ENCODE results near the gene UGT2A2. TPM values are rescaled to one million over a fixed set of nuclear protein-coding genes. Genes with fewer than 3 reads are reported as not detected.
"Not testable (repeated sequence)": the region's sequence is repeated elsewhere in the genome, so short reads cannot be mapped to it uniquely, and the experiment has no call there.

UGT2A2 gene
- not detected for polyA plus RNA-seq (2013, experiment 1 of 2)
- not detected for polyA plus RNA-seq (2013, experiment 2 of 2)

DNA sequence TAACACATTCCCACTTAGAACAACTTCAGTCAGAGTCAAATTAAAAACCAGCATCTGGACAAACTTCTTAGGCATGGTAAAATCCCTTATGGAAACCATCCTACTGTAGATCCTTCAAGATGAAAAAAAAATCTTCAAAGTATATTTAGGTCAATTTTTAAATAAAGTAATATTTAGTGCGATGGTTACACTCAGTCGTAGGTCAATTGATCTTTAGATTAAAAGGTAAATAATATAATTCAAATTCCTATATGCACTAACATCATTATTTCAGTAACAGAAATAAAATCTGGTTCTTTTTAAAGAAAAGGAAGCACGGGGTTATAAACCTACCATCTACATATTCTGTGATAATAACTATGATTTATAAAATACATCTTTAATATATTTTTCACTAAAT lies at the start of gene UGT2A2:
UGT2A2 (minus strand) TSS at position 101 of the 400 bp plus-strand sequence; CDS start at position 99, 2 bp downstream.
- no peak within 1 kb of the TSS for H3K18ac ChIP-seq (ENCODE audit: low read depth in 1 of 2, low read length in 2 of 2)
- no peak within 1 kb of the TSS for H3K4me2 ChIP-seq (ENCODE audit: low read length, poor library complexity, severe bottlenecking)
- WGBS: no CpG with 5 or more reads among the region's 3 CpGs
- no peak within 1 kb of the TSS for H3K4ac ChIP-seq (ENCODE audit: low read depth in 1 of 2, low read length in 2 of 2)
- no peaks in the 10 kb centered on the region for H3K27me3 ChIP-seq (ENCODE audit: control insufficient read depth in 1 of 2, insufficient read depth in 1 of 2, low read length in 2 of 2)
- no peaks in the 10 kb centered on the region for H3K4me1 ChIP-seq (ENCODE audit: control insufficient read depth, insufficient read depth, low read depth, low read length)
- no peaks in the 10 kb centered on the region for H3K79me1 ChIP-seq (replicated peaks; ENCODE audit: low read length, poor library complexity, severe bottlenecking)
- no peak within 1 kb of the TSS for H3K23ac ChIP-seq (ENCODE audit: low read length in 2 of 2)
- no peak within 1 kb of the TSS for H2AK5ac ChIP-seq (ENCODE audit: low read length, severe bottlenecking)
- H3K4me3 ChIP-seq (ENCODE audit: insufficient read depth in 1 of 2, low read depth in 1 of 2, low read length in 2 of 2): no peak within 1 kb of the TSS
- no peaks in the 10 kb centered on the region for H3K9me3 ChIP-seq (ENCODE audit: control insufficient read depth, low read length)
- no peak within 1 kb of the TSS for H2BK120ac ChIP-seq (ENCODE audit: low read depth, low read length)
- no peak within 1 kb of the TSS for H3K9ac ChIP-seq (ENCODE audit: low read length)
- no peak within 1 kb of the TSS for H2BK5ac ChIP-seq (ENCODE audit: low read depth, low read length, poor library complexity, severe bottlenecking)
- H3K36me3 ChIP-seq (ENCODE audit: control insufficient read depth in 1 of 2, insufficient read depth in 2 of 2, low read depth in 1 of 2, low read length in 2 of 2): no peaks in the 10 kb centered on the region
- no peak within 1 kb of the TSS for H4K8ac ChIP-seq (ENCODE audit: low read length)
- H3K14ac ChIP-seq (ENCODE audit: low read length in 2 of 2): no peak within 1 kb of the TSS
- H3K27ac ChIP-seq (ENCODE audit: low read length, poor library complexity, severe bottlenecking): no peak within 1 kb of the TSS
- DNase-seq: no peak
- no peak within 1 kb of the TSS for H2BK12ac ChIP-seq (ENCODE audit: low read length in 2 of 2)
- H2BK15ac ChIP-seq (ENCODE audit: low read depth, poor library complexity, severe bottlenecking): no peak within 1 kb of the TSS
- no peak within 1 kb of the TSS for H4K91ac ChIP-seq (ENCODE audit: low read length)
- H2AFZ ChIP-seq (ENCODE audit: low read depth, low read length): no peak within 1 kb of the TSS

DNA sequence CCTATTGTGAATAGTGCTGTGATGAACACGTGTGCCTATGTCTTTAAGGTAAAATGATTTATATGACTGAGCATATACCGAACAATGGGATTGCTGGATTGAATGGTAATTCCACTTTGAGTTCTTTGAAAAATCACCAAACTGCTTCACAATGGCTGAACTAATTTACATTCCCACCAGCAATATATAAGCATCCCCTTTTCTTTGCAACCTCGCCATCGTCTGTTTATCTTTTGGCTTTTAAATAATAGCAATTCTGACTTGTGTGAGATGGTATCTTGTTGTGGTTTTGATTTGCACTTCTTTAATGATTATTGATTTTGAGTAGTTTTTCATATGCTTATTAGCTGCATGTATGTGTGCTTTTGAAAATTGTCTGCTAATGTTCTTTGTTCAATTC lies 45.4 kb upstream of the UGT2A2 start:
- Histone ChIP-seq H3K79me1 (replicated peaks; ENCODE audit: low read length, poor library complexity, severe bottlenecking) (no peaks in the 10 kb centered on the region), H2AK5ac (ENCODE audit: low read length, severe bottlenecking) (no peak overlapping the region), H3K9me3 (ENCODE audit: control insufficient read depth, low read length) (no peaks in the 10 kb centered on the region), H3K27ac (ENCODE audit: low read length, poor library complexity, severe bottlenecking) (no peak overlapping the region), H3K9ac (ENCODE audit: low read length) (no peak overlapping the region), H3K4me3 (ENCODE audit: insufficient read depth in 1 of 2, low read depth in 1 of 2, low read length in 2 of 2) (no peak overlapping the region), H4K8ac (ENCODE audit: low read length) (no peak overlapping the region), H3K4me1 (ENCODE audit: control insufficient read depth, insufficient read depth, low read depth, low read length) (no peaks in the 10 kb centered on the region), H3K27me3 (ENCODE audit: control insufficient read depth in 1 of 2, insufficient read depth in 1 of 2, low read length in 2 of 2) (no peaks in the 10 kb centered on the region), H2BK15ac (ENCODE audit: low read depth, poor library complexity, severe bottlenecking) (no peak overlapping the region), H2BK12ac (ENCODE audit: low read length in 2 of 2) (no peak overlapping the region), H3K23ac (ENCODE audit: low read length in 2 of 2) (no peak overlapping the region), H3K36me3 (ENCODE audit: control insufficient read depth in 1 of 2, insufficient read depth in 2 of 2, low read depth in 1 of 2, low read length in 2 of 2) (no peaks in the 10 kb centered on the region), H3K4ac (ENCODE audit: low read depth in 1 of 2, low read length in 2 of 2) (no peak overlapping the region), H2BK5ac (ENCODE audit: low read depth, low read length, poor library complexity, severe bottlenecking) (no peak overlapping the region), H3K4me2 (ENCODE audit: low read length, poor library complexity, severe bottlenecking) (no peak overlapping the region), H2BK120ac (ENCODE audit: low read depth, low read length) (no peak overlapping the region), H3K18ac (ENCODE audit: low read depth in 1 of 2, low read length in 2 of 2) (no peak overlapping the region), H4K91ac (ENCODE audit: low read length) (no peak overlapping the region), H2AFZ (ENCODE audit: low read depth, low read length) (no peak overlapping the region), H3K14ac (ENCODE audit: low read length in 2 of 2) (no peak overlapping the region)
- no peak for DNase-seq
- WGBS: 73% methylated on average over 4 of the region's 4 CpGs

DNA sequence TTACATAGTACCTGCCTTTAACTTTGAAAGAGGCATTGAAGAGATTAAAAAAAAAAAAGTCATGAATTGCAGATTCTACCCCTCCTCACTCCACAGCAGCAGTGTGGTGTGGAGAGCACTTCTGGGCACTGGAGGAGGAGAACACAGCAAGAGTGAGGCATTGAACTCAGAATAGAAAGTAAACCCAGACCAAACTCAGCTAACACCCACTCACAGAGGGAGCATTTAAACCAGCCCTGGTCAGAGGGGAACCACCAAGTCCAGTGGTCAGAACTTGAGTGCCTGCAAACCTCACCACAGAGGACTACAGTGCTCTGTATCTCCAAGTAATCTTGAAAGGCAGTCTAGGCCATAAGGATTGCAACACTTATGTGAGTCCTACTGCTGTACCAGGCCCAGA lies 29.2 kb upstream of the UGT2A2 start:
- Histone ChIP-seq H3K23ac (ENCODE audit: low read length in 2 of 2) (no peak overlapping the region), H2BK5ac (ENCODE audit: low read depth, low read length, poor library complexity, severe bottlenecking) (no peak overlapping the region), H3K36me3 (ENCODE audit: control insufficient read depth in 1 of 2, insufficient read depth in 2 of 2, low read depth in 1 of 2, low read length in 2 of 2) (no peaks in the 10 kb centered on the region), H2AK5ac (ENCODE audit: low read length, severe bottlenecking) (no peak overlapping the region), H3K4me2 (ENCODE audit: low read length, poor library complexity, severe bottlenecking) (no peak overlapping the region), H4K91ac (ENCODE audit: low read length) (no peak overlapping the region), H3K9me3 (ENCODE audit: control insufficient read depth, low read length) (no peaks in the 10 kb centered on the region), H3K27me3 (ENCODE audit: control insufficient read depth in 1 of 2, insufficient read depth in 1 of 2, low read length in 2 of 2) (no peaks in the 10 kb centered on the region), H3K9ac (ENCODE audit: low read length) (no peak overlapping the region), H3K14ac (ENCODE audit: low read length in 2 of 2) (no peak overlapping the region), H2AFZ (ENCODE audit: low read depth, low read length) (no peak overlapping the region), H3K79me1 (replicated peaks; ENCODE audit: low read length, poor library complexity, severe bottlenecking) (no peaks in the 10 kb centered on the region), H3K4me3 (ENCODE audit: insufficient read depth in 1 of 2, low read depth in 1 of 2, low read length in 2 of 2) (no peak overlapping the region), H4K8ac (ENCODE audit: low read length) (no peak overlapping the region), H2BK120ac (ENCODE audit: low read depth, low read length) (no peak overlapping the region), H3K27ac (ENCODE audit: low read length, poor library complexity, severe bottlenecking) (no peak overlapping the region), H2BK12ac (ENCODE audit: low read length in 2 of 2) (no peak overlapping the region), H2BK15ac (ENCODE audit: low read depth, poor library complexity, severe bottlenecking) (no peak overlapping the region), H3K4me1 (ENCODE audit: control insufficient read depth, insufficient read depth, low read depth, low read length) (no peaks in the 10 kb centered on the region), H3K18ac (ENCODE audit: low read depth in 1 of 2, low read length in 2 of 2) (no peak overlapping the region), H3K4ac (ENCODE audit: low read depth in 1 of 2, low read length in 2 of 2) (no peak overlapping the region)
- DNase-seq: no peak

DNA sequence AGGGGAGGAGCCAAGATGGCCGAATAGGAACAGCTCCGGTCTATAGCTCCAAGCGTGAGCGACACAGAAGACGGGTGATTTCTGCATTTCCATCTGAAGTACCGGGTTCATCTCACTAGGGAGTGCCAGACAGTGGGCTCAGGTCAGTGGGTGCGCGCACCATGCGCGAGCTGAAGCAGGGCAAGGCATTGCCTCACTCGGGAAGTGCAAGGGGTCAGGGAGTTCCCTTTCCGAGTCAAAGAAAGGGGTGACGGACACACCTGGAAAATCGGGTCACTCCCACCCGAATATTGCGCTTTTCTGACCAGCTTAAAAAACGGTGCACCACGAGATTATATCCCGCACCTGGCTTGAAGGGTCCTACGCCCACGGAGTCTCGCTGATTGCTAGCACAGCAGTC lies 24.6 kb upstream of the UGT2A2 start:
- H3K18ac ChIP-seq (ENCODE audit: low read depth in 1 of 2, low read length in 2 of 2); H3K79me1 ChIP-seq (replicated peaks; ENCODE audit: low read length, poor library complexity, severe bottlenecking); H2BK12ac ChIP-seq (ENCODE audit: low read length in 2 of 2); H3K4ac ChIP-seq (ENCODE audit: low read depth in 1 of 2, low read length in 2 of 2); H3K14ac ChIP-seq (ENCODE audit: low read length in 2 of 2); H2BK15ac ChIP-seq (ENCODE audit: low read depth, poor library complexity, severe bottlenecking); H3K36me3 ChIP-seq (ENCODE audit: control insufficient read depth in 1 of 2, insufficient read depth in 2 of 2, low read depth in 1 of 2, low read length in 2 of 2); H2AK5ac ChIP-seq (ENCODE audit: low read length, severe bottlenecking); H3K23ac ChIP-seq (ENCODE audit: low read length in 2 of 2); H3K27me3 ChIP-seq (ENCODE audit: control insufficient read depth in 1 of 2, insufficient read depth in 1 of 2, low read length in 2 of 2); H2BK5ac ChIP-seq (ENCODE audit: low read depth, low read length, poor library complexity, severe bottlenecking); H3K9me3 ChIP-seq (ENCODE audit: control insufficient read depth, low read length); H3K9ac ChIP-seq (ENCODE audit: low read length); H3K4me2 ChIP-seq (ENCODE audit: low read length, poor library complexity, severe bottlenecking); H4K8ac ChIP-seq (ENCODE audit: low read length); H3K4me1 ChIP-seq (ENCODE audit: control insufficient read depth, insufficient read depth, low read depth, low read length); H4K91ac ChIP-seq (ENCODE audit: low read length); H3K4me3 ChIP-seq (ENCODE audit: insufficient read depth in 1 of 2, low read depth in 1 of 2, low read length in 2 of 2); H3K27ac ChIP-seq (ENCODE audit: low read length, poor library complexity, severe bottlenecking); DNase-seq; H2BK120ac ChIP-seq (ENCODE audit: low read depth, low read length); H2AFZ ChIP-seq (ENCODE audit: low read depth, low read length): not testable (repeated sequence)
- WGBS: 82% methylated on average over 20 of the region's 22 CpGs
